ENCODE measurements around the gene DMRT3. TPM values are rescaled to one million over a fixed set of nuclear protein-coding genes. Genes with fewer than 3 reads are reported as not detected.
A peak's percentile ranks its signal among the peaks of the same experiment; 100 is the strongest.

Gene DMRT3
- total and polyA plus RNA-seq, 10 donors, result not detected

GRCh38 chr9:1009101-1009707 is 32.7 kb downstream of the DMRT3 start:
- Histone ChIP-seq H3K27me3 (replicated peaks in 1 of 7) (peaks cover 0 to 54% (median 3%) of the 10 kb centered on the region in 7 donors), H3K36me3 (no peaks in the 10 kb centered on the region), H3K9me3 (no peaks in the 10 kb centered on the region), H3K4me3 (no peak overlapping the region), H3K4me1 (peaks cover 0 to 13% (median 3%) of the 10 kb centered on the region in 6 donors), H3K27ac (no peak overlapping the region)
- 8 to 10% (median 9%) methylated on average over 14 of the region's 14 CpGs for WGBS, 5 donors
- DNase-seq, result peak; percentile 93
- TF ChIP-seq POLR2AphosphoS5 (IDR thresholded peaks at IDR 0.05) (peak in 2 of 3 donors; percentile 49 to 61), CTCF (IDR thresholded peaks at IDR 0.05 in 8 of 11, conservative IDR thresholded peaks at IDR 0.05 in 3 of 11) (peak; percentile 76 to 97 (median 95)), POLR2A (IDR thresholded peaks at IDR 0.05) (no peak)
- intact Hi-C loops (cut with DNase I; ENCODE audit: low total_unique reads), result loop anchor here (5.0 to 10.0 kb wide), 2 partner anchors 112 to 394 kb away; no protein-coding TSS in a partner anchor

GRCh38 chr9:1013021-1013420 is 36.6 kb downstream of the DMRT3 start:
- intact Hi-C loops (cut with DNase I; ENCODE audit: low total_unique reads), result no loop called here
- H3K4me1 ChIP-seq, result peaks cover 0 to 9% (median 3%) of the 10 kb centered on the region in 6 donors
- no peaks in the 10 kb centered on the region for H3K36me3 ChIP-seq
- peaks cover 0 to 64% (median 3%) of the 10 kb centered on the region in 7 donors for H3K27me3 ChIP-seq (replicated peaks in 1 of 7)
- no peaks in the 10 kb centered on the region for H3K9me3 ChIP-seq
- 69 to 79% (median 73%) methylated on average over 5 of the region's 5 CpGs for WGBS, 5 donors
- no peak for DNase-seq
- H3K4me3 ChIP-seq, result no peak overlapping the region
- TF ChIP-seq POLR2A (IDR thresholded peaks at IDR 0.05) (no peak), POLR2AphosphoS5 (IDR thresholded peaks at IDR 0.05) (no peak), CTCF (IDR thresholded peaks at IDR 0.05 in 8 of 11, conservative IDR thresholded peaks at IDR 0.05 in 3 of 11) (no peak)
- no peak overlapping the region for H3K27ac ChIP-seq

- Histone ChIP-seq H3K27me3 (replicated peaks in 1 of 7) (peaks cover 0 to 64% (median 0%) of the 10 kb centered on the region in 7 donors), H3K4me1 (peaks cover 0 to 2% (median under 1%) of the 10 kb centered on the region in 6 donors), H3K9me3 (no peaks in the 10 kb centered on the region), H3K4me3 (no peak overlapping the region), H3K27ac (no peak overlapping the region), H3K36me3 (no peaks in the 10 kb centered on the region)
- intact Hi-C loops (cut with DNase I; ENCODE audit: low total_unique reads), result no loop called here
- DNase-seq, result no peak
- no peak for TF ChIP-seq POLR2AphosphoS5 (IDR thresholded peaks at IDR 0.05)
- TF ChIP-seq POLR2A (IDR thresholded peaks at IDR 0.05), result no peak
- TF ChIP-seq CTCF (IDR thresholded peaks at IDR 0.05 in 8 of 11, conservative IDR thresholded peaks at IDR 0.05 in 3 of 11), result no peak
- 79 to 86% (median 85%) methylated on average over 4 of the region's 4 CpGs for WGBS, 5 donors
Measured at GRCh38 chr9:1014225-1014624, 37.8 kb downstream of the DMRT3 start.

- 88 to 95% (median 93%) methylated on average over 2 of the region's 2 CpGs for WGBS, 5 donors
- TF ChIP-seq POLR2AphosphoS5 (IDR thresholded peaks at IDR 0.05) (no peak), CTCF (IDR thresholded peaks at IDR 0.05 in 8 of 11, conservative IDR thresholded peaks at IDR 0.05 in 3 of 11) (no peak), POLR2A (IDR thresholded peaks at IDR 0.05) (no peak)
- intact Hi-C loops (cut with DNase I; ENCODE audit: low total_unique reads), result no loop called here
- Histone ChIP-seq H3K4me1 (no peaks in the 10 kb centered on the region), H3K36me3 (no peaks in the 10 kb centered on the region), H3K27ac (no peak overlapping the region), H3K4me3 (no peak overlapping the region), H3K27me3 (replicated peaks in 1 of 7) (peaks cover 0 to 64% (median 0%) of the 10 kb centered on the region in 7 donors), H3K9me3 (no peaks in the 10 kb centered on the region)
- no peak for DNase-seq
Measured at GRCh38 chr9:1014640-1015039, 38.2 kb downstream of the DMRT3 start.

Data from spleen (tissue), 11 donors.